Transverse colon (tissue), 4 donors: ENCODE data around the gene ADAMTS3. TPM values are rescaled to one million over a fixed set of nuclear protein-coding genes. Genes with fewer than 3 reads are reported as not detected.

Source experiments
- DNase-seq: peaks from one replicate; pipeline ENCODE4 v3.0.0-alpha.2; 2019
- H3K27ac ChIP-seq, 4 donors: fragments of 200-600 bp; sonication (generic); 2 replicates each; pipeline ENCODE4 v1.5.1; 2016 to 2018; ENCODE audit warnings: inconsistent platforms in 4 of 4
- H3K27me3 ChIP-seq: fragments of 200-600 bp; sonication (generic); 2 replicates; pipeline ENCODE4 v1.5.1; 2017; ENCODE audit warnings: inconsistent platforms
- H3K36me3 ChIP-seq, 4 donors: fragments of 200-600 bp; sonication (generic); 2 replicates each; pipeline ENCODE4 v1.5.1; 2017 to 2019; ENCODE audit warnings: inconsistent platforms in 4 of 4
- H3K4me1 ChIP-seq, 4 donors: fragments of 200-600 bp; sonication (generic); 2 replicates each; pipeline ENCODE4 v1.5.1; 2017 to 2020; ENCODE audit warnings: inconsistent platforms in 4 of 4
- H3K4me3 ChIP-seq, 4 donors: fragments of 200-600 bp; sonication (generic); 1 replicate in 1 of 4; 2 replicates in 3 of 4; pipeline versions ENCODE4 v1.5.1 to v1.6.1; 2017 to 2019; ENCODE audit warnings: inconsistent platforms in 4 of 4
- H3K9me3 ChIP-seq, 2 donors: fragments of 200-600 bp; sonication (generic); 2 replicates each; pipeline ENCODE4 v1.5.1; 2017 to 2019; ENCODE audit warnings: inconsistent platforms in 2 of 2
- CTCF ChIP-seq, 5 experiments: fragments of 200-600 bp in 3 of 5; fragments of 450-650 bp in 2 of 5; sonication (generic) in 3 of 5; IDR thresholded peaks; 1 replicate in 2 of 5; 2 replicates in 3 of 5; pipeline ENCODE4 v1.5.1; 2016 to 2017; ENCODE audit warnings: antibody characterized with exemption in 5 of 5, inconsistent platforms in 3 of 5, mild to moderate bottlenecking in 2 of 5, moderate library complexity in 1 of 5
- EP300 ChIP-seq: sonication (generic); formaldehyde crosslinking; IDR thresholded peaks from one replicate; pipeline ENCODE4 v1.6.1; 2017; ENCODE audit warnings: antibody characterized with exemption, low read depth
- POLR2A ChIP-seq: fragments of 450-650 bp; IDR thresholded peaks from one replicate; pipeline ENCODE4 v1.6.1; 2016; ENCODE audit warnings: antibody characterized with exemption, mild to moderate bottlenecking, moderate library complexity
- POLR2AphosphoS5 ChIP-seq, 3 donors: sonication (generic); formaldehyde crosslinking; IDR thresholded peaks; one replicate each; pipeline ENCODE4 v1.6.1; 2016; ENCODE audit warnings: antibody characterized with exemption in 3 of 3
- WGBS, 2 donors: methylation state at CpG; one replicate each; pipeline ENCODE4 v1.1.5; 2018; ENCODE audit warnings: low coverage in 1 of 2; 5-methylcytosine and 5-hydroxymethylcytosine counted together
- in situ Hi-C, 4 donors: fragments of 200-750 bp; cut with MboI; loops; one replicate each; pipeline versions ENCODE4 v1.15.0 to v1.15.1; 2017; ENCODE audit warnings: low sequenced_read_pairs in 3 of 4, low pct_ligation_motif_present in 1 of 4, low pct_unique_long_range_greater_than_20kb in 1 of 4
- intact Hi-C: fragments of 100-400 bp; cut with DNase I; formaldehyde crosslinking; loops from one replicate; pipeline ENCODE4 v1.15.1; 2023; ENCODE audit warnings: low total_unique reads
- total RNA-seq, 4 donors: library from RNA; depleted of rRNA; stranded (reverse); fragments of >200 nt; gene quantifications; one replicate each; pipeline ENCODE4 v1.1.0, GENCODE V29; 2016

Gene ADAMTS3
- total RNA-seq, 4 donors from 2014 or later = 0.14 to 0.64 TPM; not detected in 2

- intact Hi-C loops = no loop called here
- H3K27me3 ChIP-seq = no peaks in the 10 kb centered on the region
- WGBS, 2 donors = 24% methylated on average over 1 of the region's 1 CpG; no CpG with 5 or more reads in 1 of the 2 donors
- no peak for TF ChIP-seq POLR2AphosphoS5 (IDR thresholded peaks at IDR 0.05)
- no peak for TF ChIP-seq CTCF (IDR thresholded peaks at IDR 0.05)
- TF ChIP-seq EP300 = no peak
- no peak for TF ChIP-seq POLR2A
- no peaks in the 10 kb centered on the region for H3K4me1 ChIP-seq
- no peak overlapping the region for H3K27ac ChIP-seq
- no peaks in the 10 kb centered on the region for H3K36me3 ChIP-seq
- no peaks in the 10 kb centered on the region for H3K9me3 ChIP-seq
- in situ Hi-C loops = no loop called here
- no peak for DNase-seq
- H3K4me3 ChIP-seq = no peak overlapping the region
These were observed 204.0 kb downstream of the ADAMTS3 start for GRCh38 chr4:72365016-72365415.

- no peak overlapping the region for H3K27ac ChIP-seq
- no peak overlapping the region for H3K4me3 ChIP-seq
- H3K27me3 ChIP-seq = no peaks in the 10 kb centered on the region
- in situ Hi-C loops = no loop called here
- no peaks in the 10 kb centered on the region for H3K9me3 ChIP-seq
- TF ChIP-seq POLR2A (no peak), EP300 (no peak), CTCF (IDR thresholded peaks at IDR 0.05) (no peak), POLR2AphosphoS5 (IDR thresholded peaks at IDR 0.05) (no peak)
- H3K36me3 ChIP-seq = no peaks in the 10 kb centered on the region
- WGBS, 2 donors = 72 to 81% methylated on average over 6 of the region's 6 CpGs
- no peak for DNase-seq
- peaks cover 0 to 7% (median 0%) of the 10 kb centered on the region in 4 donors for H3K4me1 ChIP-seq
- intact Hi-C loops = no loop called here
These were observed 208.9 kb downstream of the ADAMTS3 start for GRCh38 chr4:72360075-72360474.

- 47 to 55% methylated on average over 2 of the region's 2 CpGs for WGBS, 2 donors
- no peaks in the 10 kb centered on the region for H3K36me3 ChIP-seq
- H3K9me3 ChIP-seq = no peaks in the 10 kb centered on the region
- H3K27ac ChIP-seq = no peak overlapping the region
- intact Hi-C loops = no loop called here
- TF ChIP-seq CTCF (IDR thresholded peaks at IDR 0.05) (no peak), EP300 (no peak), POLR2AphosphoS5 (IDR thresholded peaks at IDR 0.05) (no peak), POLR2A (no peak)
- H3K4me1 ChIP-seq = peaks cover 0 to 7% (median 0%) of the 10 kb centered on the region in 4 donors
- no peak overlapping the region for H3K4me3 ChIP-seq
- DNase-seq = no peak
- in situ Hi-C loops = no loop called here
- no peaks in the 10 kb centered on the region for H3K27me3 ChIP-seq
These were observed 210.5 kb downstream of the ADAMTS3 start for GRCh38 chr4:72358483-72358882.

- intact Hi-C loops (no loop called here), in situ Hi-C loops (no loop called here)
- Histone ChIP-seq H3K4me3 (no peak overlapping the region), H3K36me3 (no peaks in the 10 kb centered on the region), H3K9me3 (no peaks in the 10 kb centered on the region), H3K27me3 (no peaks in the 10 kb centered on the region), H3K27ac (no peak overlapping the region), H3K4me1 (peaks cover 0 to 7% (median 0%) of the 10 kb centered on the region in 4 donors)
- 25 to 45% methylated on average over 1 of the region's 1 CpG for WGBS, 2 donors
- no peak for TF ChIP-seq POLR2AphosphoS5 (IDR thresholded peaks at IDR 0.05)
- TF ChIP-seq EP300 = no peak
- DNase-seq = no peak
These were observed 211.1 kb downstream of the ADAMTS3 start for GRCh38 chr4:72357908-72358307.

- Histone ChIP-seq H3K4me1 (no peaks in the 10 kb centered on the region), H3K27me3 (no peaks in the 10 kb centered on the region), H3K27ac (no peak overlapping the region), H3K4me3 (no peak overlapping the region), H3K9me3 (no peaks in the 10 kb centered on the region), H3K36me3 (no peaks in the 10 kb centered on the region)
- in situ Hi-C loops = no loop called here
- no peak for DNase-seq
- WGBS, 2 donors = 45 to 69% methylated on average over 4 of the region's 4 CpGs
- TF ChIP-seq CTCF (IDR thresholded peaks at IDR 0.05) (no peak), POLR2A (no peak)
- intact Hi-C loops = no loop called here
These were observed 216.3 kb downstream of the ADAMTS3 start for GRCh38 chr4:72352711-72353110.
